ENCODE data around the gene WDFY4. TPM values are rescaled to one million over a fixed set of nuclear protein-coding genes. Genes with fewer than 3 reads are reported as not detected.

Gene WDFY4
- total RNA-seq, 1 donor from 2014 or later = 33.8 TPM

- TF ChIP-seq, protein P1, sequence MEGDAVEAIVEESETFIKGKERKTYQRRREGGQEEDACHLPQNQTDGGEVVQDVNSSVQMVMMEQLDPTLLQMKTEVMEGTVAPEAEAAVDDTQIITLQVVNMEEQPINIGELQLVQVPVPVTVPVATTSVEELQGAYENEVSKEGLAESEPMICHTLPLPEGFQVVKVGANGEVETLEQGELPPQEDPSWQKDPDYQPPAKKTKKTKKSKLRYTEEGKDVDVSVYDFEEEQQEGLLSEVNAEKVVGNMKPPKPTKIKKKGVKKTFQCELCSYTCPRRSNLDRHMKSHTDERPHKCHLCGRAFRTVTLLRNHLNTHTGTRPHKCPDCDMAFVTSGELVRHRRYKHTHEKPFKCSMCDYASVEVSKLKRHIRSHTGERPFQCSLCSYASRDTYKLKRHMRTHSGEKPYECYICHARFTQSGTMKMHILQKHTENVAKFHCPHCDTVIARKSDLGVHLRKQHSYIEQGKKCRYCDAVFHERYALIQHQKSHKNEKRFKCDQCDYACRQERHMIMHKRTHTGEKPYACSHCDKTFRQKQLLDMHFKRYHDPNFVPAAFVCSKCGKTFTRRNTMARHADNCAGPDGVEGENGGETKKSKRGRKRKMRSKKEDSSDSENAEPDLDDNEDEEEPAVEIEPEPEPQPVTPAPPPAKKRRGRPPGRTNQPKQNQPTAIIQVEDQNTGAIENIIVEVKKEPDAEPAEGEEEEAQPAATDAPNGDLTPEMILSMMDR (IDR thresholded peaks at IDR 0.05) = no peak
- intact Hi-C loops (cut with DNase I) = loop anchor here (5.0 to 10.0 kb wide), 4 partner anchors 133 to 1967 kb away; partner anchors contain the start of gene SGMS1
- no peak for DNase-seq (ENCODE audit: low spot score in 2 of 2)
- H3K4me1 ChIP-seq = peaks cover 3 to 4% of the 10 kb centered on the region in 2 donors
- no peak overlapping the region for H3K4me3 ChIP-seq
- H3K36me3 ChIP-seq = no peaks in the 10 kb centered on the region
- no peak overlapping the region for H3K27ac ChIP-seq
- no peaks in the 10 kb centered on the region for H3K27me3 ChIP-seq
- H3K9me3 ChIP-seq = no peaks in the 10 kb centered on the region
Measured at GRCh38 chr10:48657416-48657815, 27.3 kb upstream of the WDFY4 start.

- H3K4me3 ChIP-seq = no peak overlapping the region
Measured at GRCh38 chr10:48658243-48658974, 26.3 kb upstream of the WDFY4 start.

GRCh38 chr10:48658975-48659269 lies 25.8 kb upstream of the WDFY4 start:
- DNase-seq (ENCODE audit: low spot score in 2 of 2) = no peak
- TF ChIP-seq, protein P1 (IDR thresholded peaks at IDR 0.05) = no peak
- Histone ChIP-seq H3K9me3 (no peaks in the 10 kb centered on the region), H3K4me3 (no peak overlapping the region), H3K27ac (no peak overlapping the region), H3K4me1 (peaks cover 3 to 4% of the 10 kb centered on the region in 2 donors), H3K36me3 (no peaks in the 10 kb centered on the region), H3K27me3 (no peaks in the 10 kb centered on the region)
- intact Hi-C loops (cut with DNase I) = loop anchor here (5.0 to 10.0 kb wide), 4 partner anchors 134 to 1966 kb away; partner anchors contain the start of gene SGMS1

More at GRCh38 chr10:48658243-48658974, 26.3 kb upstream of the WDFY4 start:
- H3K4me1 ChIP-seq = peaks cover 3 to 4% of the 10 kb centered on the region in 2 donors
- H3K27me3 ChIP-seq = no peaks in the 10 kb centered on the region
- DNase-seq (ENCODE audit: low spot score in 2 of 2) = peak in 1 of 2 donors; percentile 88
- H3K9me3 ChIP-seq = no peaks in the 10 kb centered on the region
- H3K27ac ChIP-seq = no peak overlapping the region
- H3K36me3 ChIP-seq = no peaks in the 10 kb centered on the region
- intact Hi-C loops (cut with DNase I) = loop anchor here (5.0 to 10.0 kb wide), 4 partner anchors 134 to 1966 kb away; partner anchors contain the start of gene SGMS1
- TF ChIP-seq, protein P1 (IDR thresholded peaks at IDR 0.05) = peak; percentile 68 to 91 (median 87)

DNA sequence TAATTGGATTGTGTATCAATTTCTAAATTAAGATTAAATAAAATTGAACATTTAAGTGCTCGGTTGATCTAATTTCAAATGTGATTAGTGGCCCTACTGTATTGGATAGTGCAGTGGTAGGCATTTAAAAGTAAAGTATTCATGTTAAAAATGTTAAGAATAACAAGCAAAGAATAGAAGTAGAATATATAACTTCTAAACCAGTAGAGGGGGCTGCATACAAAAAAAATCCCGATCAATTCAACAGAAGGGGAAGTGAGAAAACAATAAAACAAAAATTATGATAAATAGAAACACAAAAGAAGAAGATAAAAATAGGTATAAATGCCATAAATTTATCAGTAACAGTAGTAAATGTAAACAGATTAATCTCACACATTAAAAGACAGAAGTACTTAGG lies 24.9 kb upstream of the WDFY4 start:
- no peak overlapping the region for H3K27ac ChIP-seq
- intact Hi-C loops (cut with DNase I) = loop anchor here (5.0 to 10.0 kb wide), 4 partner anchors 135 to 1965 kb away; partner anchors contain the start of gene SGMS1
- H3K36me3 ChIP-seq = no peaks in the 10 kb centered on the region
- TF ChIP-seq, protein P1 (IDR thresholded peaks at IDR 0.05) = no peak
- no peaks in the 10 kb centered on the region for H3K27me3 ChIP-seq
- H3K4me1 ChIP-seq = peaks cover 3 to 4% of the 10 kb centered on the region in 2 donors
- H3K4me3 ChIP-seq = no peak overlapping the region
- no peaks in the 10 kb centered on the region for H3K9me3 ChIP-seq
- no peak for DNase-seq (ENCODE audit: low spot score in 2 of 2)

DNA sequence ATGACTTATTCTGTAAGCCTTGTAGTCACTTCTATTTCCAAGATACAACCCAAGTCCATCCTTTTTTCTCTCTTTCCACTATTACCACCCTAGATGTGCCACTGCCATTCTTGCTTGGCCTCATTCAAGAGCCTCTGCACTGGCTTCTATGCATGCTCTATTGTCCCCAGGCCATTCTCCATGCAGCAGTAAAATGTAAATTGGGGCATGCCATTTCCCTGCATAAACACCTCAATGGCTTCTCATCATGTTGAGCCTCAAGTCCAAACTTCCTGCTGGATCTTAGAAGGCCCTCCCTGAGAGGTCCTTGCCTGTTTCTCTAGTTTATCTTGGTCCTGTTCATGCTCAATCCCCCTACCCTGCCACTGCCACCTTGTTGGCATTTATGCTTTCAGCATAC lies 23.2 kb upstream of the WDFY4 start:
- Histone ChIP-seq H3K4me1 (peaks cover 3% of the 10 kb centered on the region in 2 donors), H3K36me3 (no peaks in the 10 kb centered on the region), H3K9me3 (no peaks in the 10 kb centered on the region), H3K27me3 (no peaks in the 10 kb centered on the region), H3K27ac (no peak overlapping the region), H3K4me3 (no peak overlapping the region)
- intact Hi-C loops (cut with DNase I) = no loop called here
- DNase-seq (ENCODE audit: low spot score in 2 of 2) = no peak
- TF ChIP-seq, protein P1 (IDR thresholded peaks at IDR 0.05) = no peak
